ENCODE results near the gene P4HTM.
A peak's percentile ranks its signal among the peaks of the same experiment; 100 is the strongest.

Gene P4HTM

GRCh38 chr3:49022688-49023171 is 32.7 kb downstream of the P4HTM start:
- Mint-ChIP-seq H3K27me3 (no peaks in the 10 kb centered on the region), H3K9me3 (no peaks in the 10 kb centered on the region), H3K36me3 (peaks cover 56% of the 10 kb centered on the region), H3K27ac (peak overlapping the region; percentile 96), H3K4me1 (peaks cover 76% of the 10 kb centered on the region), H3K4me3 (peak overlapping the region; percentile 88)
- ATAC-seq: no peak

- Mint-ChIP-seq H3K36me3 (peaks cover 65% of the 10 kb centered on the region), H3K9me3 (no peaks in the 10 kb centered on the region), H3K4me1 (peaks cover 83% of the 10 kb centered on the region), H3K27me3 (no peaks in the 10 kb centered on the region), H3K27ac (peak overlapping the region; percentile 96), H3K4me3 (peak overlapping the region; percentile 88)
- ATAC-seq: no peak
Measured at GRCh38 chr3:49023775-49024174, 33.7 kb downstream of the P4HTM start.

GRCh38 chr3:49024449-49024848 is 34.4 kb downstream of the P4HTM start:
- Mint-ChIP-seq H3K27ac (peak overlapping the region; percentile 96), H3K4me1 (peaks cover 84% of the 10 kb centered on the region), H3K36me3 (peaks cover 65% of the 10 kb centered on the region), H3K9me3 (no peaks in the 10 kb centered on the region), H3K4me3 (no peak overlapping the region), H3K27me3 (no peaks in the 10 kb centered on the region)
- ATAC-seq: no peak

GRCh38 chr3:49025005-49025792 is 35.2 kb downstream of the P4HTM start:
- ATAC-seq: peak; percentile 51
- Mint-ChIP-seq H3K27me3 (no peaks in the 10 kb centered on the region), H3K36me3 (peaks cover 65% of the 10 kb centered on the region), H3K9me3 (no peaks in the 10 kb centered on the region), H3K4me1 (peaks cover 82% of the 10 kb centered on the region), H3K27ac (peak overlapping the region; percentile 96), H3K4me3 (peak overlapping the region; percentile 42)

- Mint-ChIP-seq H3K4me3 (peak overlapping the region; percentile 42), H3K27ac (peak overlapping the region; percentile 96), H3K9me3 (no peaks in the 10 kb centered on the region), H3K4me1 (peaks cover 77% of the 10 kb centered on the region), H3K27me3 (no peaks in the 10 kb centered on the region), H3K36me3 (peaks cover 68% of the 10 kb centered on the region)
- ATAC-seq: no peak
Measured at GRCh38 chr3:49025793-49026520, 35.9 kb downstream of the P4HTM start.

- peak overlapping the region; percentile 96 for H3K27ac Mint-ChIP-seq
- H3K36me3 Mint-ChIP-seq: peaks cover 74% of the 10 kb centered on the region
- no peaks in the 10 kb centered on the region for H3K27me3 Mint-ChIP-seq
- H3K4me1 Mint-ChIP-seq: peaks cover 77% of the 10 kb centered on the region
- no peaks in the 10 kb centered on the region for H3K9me3 Mint-ChIP-seq
- H3K4me3 Mint-ChIP-seq: peak overlapping the region; percentile 13
- ATAC-seq: no peak
Measured at GRCh38 chr3:49026536-49026935, 36.5 kb downstream of the P4HTM start.

GRCh38 chr3:49027634-49028033 is 37.6 kb downstream of the P4HTM start:
- H3K27ac Mint-ChIP-seq: peak overlapping the region; percentile 96
- peak overlapping the region; percentile 92 for H3K4me3 Mint-ChIP-seq
- peaks cover 73% of the 10 kb centered on the region for H3K4me1 Mint-ChIP-seq
- no peaks in the 10 kb centered on the region for H3K9me3 Mint-ChIP-seq
- H3K36me3 Mint-ChIP-seq: peaks cover 78% of the 10 kb centered on the region
- H3K27me3 Mint-ChIP-seq: no peaks in the 10 kb centered on the region
- ATAC-seq: no peak

GRCh38 chr3:49028298-49028672 is 38.2 kb downstream of the P4HTM start:
- peaks cover 71% of the 10 kb centered on the region for H3K36me3 Mint-ChIP-seq

GRCh38 chr3:49028673-49029562 is 38.9 kb downstream of the P4HTM start, which contains the start of gene IMPDH2:
Gene IMPDH2 (minus strand): TSS chr3:49029398. CDS start chr3:49029350, 48 bp downstream.
- peak within 1 kb of the TSS; percentile 96 for H3K27ac Mint-ChIP-seq
- H3K9me3 Mint-ChIP-seq: no peaks in the 10 kb centered on the region
- H3K27me3 Mint-ChIP-seq: no peaks in the 10 kb centered on the region
- H3K4me3 Mint-ChIP-seq: peak within 1 kb of the TSS; percentile 92
- peaks cover 60% of the 10 kb centered on the region for H3K4me1 Mint-ChIP-seq
- peak; percentile 94 for ATAC-seq
- H3K36me3 Mint-ChIP-seq: peaks cover 65% of the 10 kb centered on the region

More at GRCh38 chr3:49028298-49028672, 38.2 kb downstream of the P4HTM start:
- peak overlapping the region; percentile 96 for H3K27ac Mint-ChIP-seq
- peak overlapping the region; percentile 92 for H3K4me3 Mint-ChIP-seq
- no peaks in the 10 kb centered on the region for H3K9me3 Mint-ChIP-seq
- H3K27me3 Mint-ChIP-seq: no peaks in the 10 kb centered on the region
- ATAC-seq: no peak
- peaks cover 66% of the 10 kb centered on the region for H3K4me1 Mint-ChIP-seq

- peak overlapping the region; percentile 96 for H3K27ac Mint-ChIP-seq
- peak overlapping the region; percentile 92 for H3K4me3 Mint-ChIP-seq
- H3K9me3 Mint-ChIP-seq: no peaks in the 10 kb centered on the region
- H3K4me1 Mint-ChIP-seq: peaks cover 54% of the 10 kb centered on the region
- no peaks in the 10 kb centered on the region for H3K27me3 Mint-ChIP-seq
- ATAC-seq: no peak
- peaks cover 59% of the 10 kb centered on the region for H3K36me3 Mint-ChIP-seq
Measured at GRCh38 chr3:49029563-49029884, 39.5 kb downstream of the P4HTM start.

GRCh38 chr3:49030321-49030720 is 40.3 kb downstream of the P4HTM start:
- Mint-ChIP-seq H3K36me3 (peaks cover 59% of the 10 kb centered on the region), H3K4me3 (no peak overlapping the region), H3K9me3 (no peaks in the 10 kb centered on the region), H3K4me1 (peaks cover 46% of the 10 kb centered on the region), H3K27me3 (no peaks in the 10 kb centered on the region), H3K27ac (peak overlapping the region; percentile 47)
- ATAC-seq: no peak

- Mint-ChIP-seq H3K27me3 (no peaks in the 10 kb centered on the region), H3K4me3 (no peak overlapping the region), H3K9me3 (no peaks in the 10 kb centered on the region), H3K4me1 (peaks cover 21% of the 10 kb centered on the region), H3K36me3 (peaks cover 45% of the 10 kb centered on the region), H3K27ac (no peak overlapping the region)
- ATAC-seq: no peak
Measured at GRCh38 chr3:49032646-49033304, 42.7 kb downstream of the P4HTM start.

- Mint-ChIP-seq H3K4me3 (no peak overlapping the region), H3K4me1 (peaks cover 3% of the 10 kb centered on the region), H3K36me3 (peaks cover 36% of the 10 kb centered on the region), H3K27ac (no peak overlapping the region), H3K9me3 (no peaks in the 10 kb centered on the region), H3K27me3 (no peaks in the 10 kb centered on the region)
- no peak for ATAC-seq
Measured at GRCh38 chr3:49034650-49035049, 44.6 kb downstream of the P4HTM start.

GRCh38 chr3:49035281-49035680 is 45.2 kb downstream of the P4HTM start:
- Mint-ChIP-seq H3K4me3 (no peak overlapping the region), H3K9me3 (no peaks in the 10 kb centered on the region), H3K27me3 (no peaks in the 10 kb centered on the region), H3K27ac (peak overlapping the region; percentile 32), H3K4me1 (no peaks in the 10 kb centered on the region), H3K36me3 (peaks cover 36% of the 10 kb centered on the region)
- no peak for ATAC-seq

Measured in stimulated activated memory B cell treated with anti-CD40 and anti-IgM and Interleukin-4, amounts not matched to agents 10 μg/mL and 1 μg/mL and 100 μg/mL, for 72 hours (primary cell).